ENCODE data around the gene EPHB1.
"Not testable (repeated sequence)": the region's sequence is repeated elsewhere in the genome, so short reads cannot be mapped to it uniquely, and the experiment has no call there.

The EPHB1 gene

GRCh38 chr3:135109681-135110080 lies 314.6 kb downstream of the EPHB1 start:
- Mint-ChIP-seq H3K4me1 (ENCODE audit: low read depth) (no peaks in the 10 kb centered on the region), H3K36me3 (ENCODE audit: low read depth) (no peaks in the 10 kb centered on the region), H3K27ac (no peak overlapping the region), H3K9me3 (no peaks in the 10 kb centered on the region), H3K4me3 (no peak overlapping the region), H3K27me3 (ENCODE audit: low read depth) (no peaks in the 10 kb centered on the region)
- no peak for DNase-seq (ENCODE audit: low spot score)

GRCh38 chr3:135114551-135114950 lies 319.5 kb downstream of the EPHB1 start:
- not testable (repeated sequence) for DNase-seq (ENCODE audit: low spot score); H3K4me1 Mint-ChIP-seq (ENCODE audit: low read depth); H3K4me3 Mint-ChIP-seq; H3K27me3 Mint-ChIP-seq (ENCODE audit: low read depth); H3K36me3 Mint-ChIP-seq (ENCODE audit: low read depth); H3K27ac Mint-ChIP-seq; H3K9me3 Mint-ChIP-seq

GRCh38 chr3:135117977-135118376 lies 322.9 kb downstream of the EPHB1 start:
- no peaks in the 10 kb centered on the region for H3K9me3 Mint-ChIP-seq
- H3K36me3 Mint-ChIP-seq (ENCODE audit: low read depth) = no peaks in the 10 kb centered on the region
- no peak for DNase-seq (ENCODE audit: low spot score)
- no peaks in the 10 kb centered on the region for H3K27me3 Mint-ChIP-seq (ENCODE audit: low read depth)
- no peak overlapping the region for H3K4me3 Mint-ChIP-seq
- H3K27ac Mint-ChIP-seq = no peak overlapping the region
- no peaks in the 10 kb centered on the region for H3K4me1 Mint-ChIP-seq (ENCODE audit: low read depth)

- no peak for DNase-seq (ENCODE audit: low spot score)
- Mint-ChIP-seq H3K27me3 (ENCODE audit: low read depth) (no peaks in the 10 kb centered on the region), H3K4me3 (no peak overlapping the region), H3K36me3 (ENCODE audit: low read depth) (no peaks in the 10 kb centered on the region), H3K4me1 (ENCODE audit: low read depth) (no peaks in the 10 kb centered on the region), H3K9me3 (no peaks in the 10 kb centered on the region), H3K27ac (no peak overlapping the region)
Measured at GRCh38 chr3:135118792-135119191, 323.7 kb downstream of the EPHB1 start.

GRCh38 chr3:135125171-135125801 lies 330.2 kb downstream of the EPHB1 start:
- Mint-ChIP-seq H3K36me3 (ENCODE audit: low read depth) (no peaks in the 10 kb centered on the region), H3K9me3 (no peaks in the 10 kb centered on the region), H3K4me3 (no peak overlapping the region), H3K27me3 (ENCODE audit: low read depth) (no peaks in the 10 kb centered on the region), H3K27ac (no peak overlapping the region), H3K4me1 (ENCODE audit: low read depth) (no peaks in the 10 kb centered on the region)
- no peak for DNase-seq (ENCODE audit: low spot score)

GRCh38 chr3:135127946-135128470 lies 332.9 kb downstream of the EPHB1 start:
- no peak for DNase-seq (ENCODE audit: low spot score)
- no peaks in the 10 kb centered on the region for H3K4me1 Mint-ChIP-seq (ENCODE audit: low read depth)
- no peak overlapping the region for H3K27ac Mint-ChIP-seq
- H3K27me3 Mint-ChIP-seq (ENCODE audit: low read depth) = no peaks in the 10 kb centered on the region
- no peaks in the 10 kb centered on the region for H3K9me3 Mint-ChIP-seq
- H3K36me3 Mint-ChIP-seq (ENCODE audit: low read depth) = no peaks in the 10 kb centered on the region
- no peak overlapping the region for H3K4me3 Mint-ChIP-seq

GRCh38 chr3:135128818-135129217 lies 333.8 kb downstream of the EPHB1 start:
- H3K9me3 Mint-ChIP-seq = no peaks in the 10 kb centered on the region

GRCh38 chr3:135131290-135131689 lies 336.2 kb downstream of the EPHB1 start:
- H3K36me3 Mint-ChIP-seq (ENCODE audit: low read depth) = no peaks in the 10 kb centered on the region
- no peak overlapping the region for H3K27ac Mint-ChIP-seq
- H3K9me3 Mint-ChIP-seq = no peaks in the 10 kb centered on the region
- H3K4me1 Mint-ChIP-seq (ENCODE audit: low read depth) = no peaks in the 10 kb centered on the region
- DNase-seq (ENCODE audit: low spot score) = no peak
- H3K27me3 Mint-ChIP-seq (ENCODE audit: low read depth) = no peaks in the 10 kb centered on the region
- no peak overlapping the region for H3K4me3 Mint-ChIP-seq

More at GRCh38 chr3:135128818-135129217, 333.8 kb downstream of the EPHB1 start:
- H3K27me3 Mint-ChIP-seq (ENCODE audit: low read depth) = no peaks in the 10 kb centered on the region
- no peak for DNase-seq (ENCODE audit: low spot score)
- no peaks in the 10 kb centered on the region for H3K4me1 Mint-ChIP-seq (ENCODE audit: low read depth)
- no peaks in the 10 kb centered on the region for H3K36me3 Mint-ChIP-seq (ENCODE audit: low read depth)
- no peak overlapping the region for H3K27ac Mint-ChIP-seq
- no peak overlapping the region for H3K4me3 Mint-ChIP-seq

- no peak for DNase-seq (ENCODE audit: low spot score)
- H3K36me3 Mint-ChIP-seq (ENCODE audit: low read depth) = no peaks in the 10 kb centered on the region
- H3K27me3 Mint-ChIP-seq (ENCODE audit: low read depth) = no peaks in the 10 kb centered on the region
- H3K4me1 Mint-ChIP-seq (ENCODE audit: low read depth) = no peaks in the 10 kb centered on the region
- no peak overlapping the region for H3K4me3 Mint-ChIP-seq
- no peaks in the 10 kb centered on the region for H3K9me3 Mint-ChIP-seq
- no peak overlapping the region for H3K27ac Mint-ChIP-seq
Measured at GRCh38 chr3:135133905-135134683, 339.0 kb downstream of the EPHB1 start.

- no peaks in the 10 kb centered on the region for H3K4me1 Mint-ChIP-seq (ENCODE audit: low read depth)
- no peaks in the 10 kb centered on the region for H3K9me3 Mint-ChIP-seq
- H3K36me3 Mint-ChIP-seq (ENCODE audit: low read depth) = no peaks in the 10 kb centered on the region
- DNase-seq (ENCODE audit: low spot score) = no peak
- no peak overlapping the region for H3K4me3 Mint-ChIP-seq
- no peak overlapping the region for H3K27ac Mint-ChIP-seq
- H3K27me3 Mint-ChIP-seq (ENCODE audit: low read depth) = no peaks in the 10 kb centered on the region
Measured at GRCh38 chr3:135134684-135135075, 339.6 kb downstream of the EPHB1 start.

- no peaks in the 10 kb centered on the region for H3K36me3 Mint-ChIP-seq (ENCODE audit: low read depth)
- H3K27ac Mint-ChIP-seq = no peak overlapping the region
- no peaks in the 10 kb centered on the region for H3K9me3 Mint-ChIP-seq
- no peaks in the 10 kb centered on the region for H3K27me3 Mint-ChIP-seq (ENCODE audit: low read depth)
- no peaks in the 10 kb centered on the region for H3K4me1 Mint-ChIP-seq (ENCODE audit: low read depth)
- no peak overlapping the region for H3K4me3 Mint-ChIP-seq
- no peak for DNase-seq (ENCODE audit: low spot score)
Measured at GRCh38 chr3:135135445-135135844, 340.4 kb downstream of the EPHB1 start.

GRCh38 chr3:135136361-135137100 lies 341.5 kb downstream of the EPHB1 start:
- Mint-ChIP-seq H3K36me3 (ENCODE audit: low read depth) (no peaks in the 10 kb centered on the region), H3K9me3 (no peaks in the 10 kb centered on the region), H3K27ac (no peak overlapping the region), H3K4me3 (no peak overlapping the region), H3K27me3 (ENCODE audit: low read depth) (no peaks in the 10 kb centered on the region), H3K4me1 (ENCODE audit: low read depth) (no peaks in the 10 kb centered on the region)
- no peak for DNase-seq (ENCODE audit: low spot score)

- Mint-ChIP-seq H3K36me3 (ENCODE audit: low read depth) (no peaks in the 10 kb centered on the region), H3K27me3 (ENCODE audit: low read depth) (no peaks in the 10 kb centered on the region), H3K4me1 (ENCODE audit: low read depth) (no peaks in the 10 kb centered on the region), H3K4me3 (no peak overlapping the region), H3K27ac (no peak overlapping the region), H3K9me3 (no peaks in the 10 kb centered on the region)
- no peak for DNase-seq (ENCODE audit: low spot score)
Measured at GRCh38 chr3:135137296-135137695, 342.2 kb downstream of the EPHB1 start.

- H3K27me3 Mint-ChIP-seq (ENCODE audit: low read depth) = no peaks in the 10 kb centered on the region
- H3K36me3 Mint-ChIP-seq (ENCODE audit: low read depth) = no peaks in the 10 kb centered on the region
- no peak for DNase-seq (ENCODE audit: low spot score)
- H3K9me3 Mint-ChIP-seq = no peaks in the 10 kb centered on the region
- H3K4me1 Mint-ChIP-seq (ENCODE audit: low read depth) = no peaks in the 10 kb centered on the region
- no peak overlapping the region for H3K27ac Mint-ChIP-seq
- H3K4me3 Mint-ChIP-seq = no peak overlapping the region
Measured at GRCh38 chr3:135138776-135139175, 343.7 kb downstream of the EPHB1 start.

Data from T-helper 2 cell treated with Interferon-gamma antibody and Interleukin-4, amounts not matched to agents 5 μg/mL and 100 μg/mL, for 36 hours (primary cell).